Retinal pigment epithelial cell (primary cell): Measurements from ENCODE around the gene CEP78.

Experiments
- DNase-seq: peaks from one replicate; pipeline ENCODE4 v3.0.0-alpha.2; 2010; ENCODE audit warnings: low read depth
- H3K4me3 ChIP-seq: 2 replicates; pipeline ENCODE4 v1.5.1; 2011; ENCODE audit warnings: mild to moderate bottlenecking, low read length, control low read depth, moderate library complexity
- TF ChIP-seq, protein P1 (sequence below): conservative IDR thresholded peaks from 2 replicates; pipeline ENCODE4 v1.5.1; 2011; ENCODE audit warnings: low read depth, low read length, control low read depth, inconsistent platforms

CEP78 gene

DNA sequence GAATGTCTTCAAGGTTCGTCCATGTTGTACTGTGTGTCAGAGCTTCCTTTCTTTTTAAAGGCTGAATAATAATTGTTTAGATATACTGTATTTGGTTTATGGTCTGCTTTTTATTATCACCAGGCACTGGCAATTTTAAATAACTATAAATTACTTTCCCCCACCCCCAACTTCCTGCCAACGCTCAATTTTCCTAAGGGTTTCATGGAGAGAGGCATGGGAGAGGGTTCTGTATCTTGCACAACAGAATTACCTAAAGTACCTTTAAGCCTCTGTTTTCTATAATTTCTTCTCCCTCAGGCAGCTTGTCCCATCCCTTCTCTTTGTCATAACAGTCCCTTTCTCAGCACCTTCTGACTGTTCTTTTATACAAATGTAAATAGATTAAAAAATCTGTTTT lies 71.5 kb downstream of the CEP78 start:
- no peak for DNase-seq
- no peak overlapping the region for H3K4me3 ChIP-seq
- TF ChIP-seq, protein P1, sequence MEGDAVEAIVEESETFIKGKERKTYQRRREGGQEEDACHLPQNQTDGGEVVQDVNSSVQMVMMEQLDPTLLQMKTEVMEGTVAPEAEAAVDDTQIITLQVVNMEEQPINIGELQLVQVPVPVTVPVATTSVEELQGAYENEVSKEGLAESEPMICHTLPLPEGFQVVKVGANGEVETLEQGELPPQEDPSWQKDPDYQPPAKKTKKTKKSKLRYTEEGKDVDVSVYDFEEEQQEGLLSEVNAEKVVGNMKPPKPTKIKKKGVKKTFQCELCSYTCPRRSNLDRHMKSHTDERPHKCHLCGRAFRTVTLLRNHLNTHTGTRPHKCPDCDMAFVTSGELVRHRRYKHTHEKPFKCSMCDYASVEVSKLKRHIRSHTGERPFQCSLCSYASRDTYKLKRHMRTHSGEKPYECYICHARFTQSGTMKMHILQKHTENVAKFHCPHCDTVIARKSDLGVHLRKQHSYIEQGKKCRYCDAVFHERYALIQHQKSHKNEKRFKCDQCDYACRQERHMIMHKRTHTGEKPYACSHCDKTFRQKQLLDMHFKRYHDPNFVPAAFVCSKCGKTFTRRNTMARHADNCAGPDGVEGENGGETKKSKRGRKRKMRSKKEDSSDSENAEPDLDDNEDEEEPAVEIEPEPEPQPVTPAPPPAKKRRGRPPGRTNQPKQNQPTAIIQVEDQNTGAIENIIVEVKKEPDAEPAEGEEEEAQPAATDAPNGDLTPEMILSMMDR = no peak

GRCh38 chr9:78309066-78309465 lies 73.2 kb downstream of the CEP78 start:
- DNase-seq = no peak
- no peak overlapping the region for H3K4me3 ChIP-seq
- TF ChIP-seq, protein P1 = no peak

DNA sequence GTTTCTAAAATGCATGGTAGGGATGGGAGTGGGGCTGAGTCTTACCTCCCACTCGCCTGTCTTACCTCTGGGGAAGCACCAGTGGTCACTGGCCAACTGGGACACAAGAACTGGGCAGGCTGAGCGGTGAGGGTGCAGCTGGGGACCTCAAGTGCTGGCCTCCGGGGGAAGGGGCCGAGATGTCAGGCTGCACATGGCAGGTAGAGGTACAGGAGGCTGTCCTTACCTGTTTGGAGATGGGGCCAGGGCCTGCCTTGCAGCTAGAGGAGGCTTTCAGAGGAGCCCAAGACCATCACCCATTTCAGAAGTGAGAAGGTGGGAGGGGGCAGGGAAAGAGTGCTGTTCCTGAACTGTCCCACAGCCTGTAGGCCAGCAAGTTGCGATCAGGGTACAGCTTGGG lies 75.2 kb downstream of the CEP78 start:
- H3K4me3 ChIP-seq = no peak overlapping the region
- no peak for DNase-seq
- TF ChIP-seq, protein P1 = no peak

DNA sequence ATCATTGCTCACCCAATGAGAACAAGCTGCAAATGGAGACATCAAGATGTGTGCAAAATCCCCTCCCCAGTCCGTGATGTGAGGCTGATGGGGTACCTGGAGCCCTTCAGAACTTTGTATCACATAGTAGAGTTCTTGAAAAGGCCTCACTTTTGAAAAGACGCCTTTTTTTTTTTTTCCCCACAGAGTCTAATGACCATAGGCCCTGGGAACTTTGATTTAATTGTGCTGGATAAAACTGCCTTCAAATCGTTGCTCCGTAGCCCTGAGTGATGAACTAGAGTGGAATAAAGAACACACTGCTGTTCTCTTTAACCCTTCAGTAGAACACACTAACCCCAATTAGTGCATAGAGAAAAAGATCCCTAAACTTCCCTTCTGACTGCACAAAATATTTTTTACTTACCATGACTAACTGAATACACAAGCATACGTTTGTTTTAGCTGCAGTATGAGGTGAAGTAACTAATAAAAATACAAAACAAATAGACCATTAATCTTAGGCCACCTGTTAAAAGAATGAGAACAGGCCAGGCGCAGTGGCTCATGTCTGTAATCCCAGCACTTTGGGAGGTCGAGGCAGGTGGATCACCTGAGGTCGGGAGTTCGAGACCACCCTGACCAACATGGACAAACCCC lies 76.1 kb downstream of the CEP78 start:
- no peak overlapping the region for H3K4me3 ChIP-seq
- DNase-seq = no peak
- TF ChIP-seq, protein P1 = no peak

- no peak for DNase-seq
- TF ChIP-seq, protein P1 = no peak
- no peak overlapping the region for H3K4me3 ChIP-seq
These were observed 78.7 kb downstream of the CEP78 start for GRCh38 chr9:78314550-78314949.

GRCh38 chr9:78314953-78315870 lies 79.3 kb downstream of the CEP78 start:
- DNase-seq = no peak
- TF ChIP-seq, protein P1 = no peak
- H3K4me3 ChIP-seq = no peak overlapping the region
